Endothelial cell of umbilical vein (primary cell): ENCODE measurements around the gene ZNF423. TPM values are rescaled to one million over a fixed set of nuclear protein-coding genes. Genes with fewer than 3 reads are reported as not detected.

Experiments
- BruUV-seq: library from RNA; stranded (reverse); fragments of 400-500 nt; replicated peaks from 2 replicates; lab custom pipeline; 2021; lab: Mats Ljungman, UMichigan
- CTCF ChIA-PET: fragments of 300-600, 350-600 bp; sonication (Branson Sonifier 250); formaldehyde crosslinking; loops from one replicate; lab custom pipeline; 2021; ENCODE audit warnings: antibody characterized with exemption, inconsistent platforms; lab: Charles Lee
- POLR2A ChIA-PET: fragments of 300-600, 350-600 bp; sonication (Branson Sonifier 250); formaldehyde crosslinking; loops from one replicate; lab custom pipeline; 2021; ENCODE audit warnings: antibody characterized with exemption, inconsistent platforms; lab: Charles Lee
- DNase-seq: peaks from one replicate; pipeline ENCODE4 v3.0.0-alpha.2; 2011; ENCODE audit warnings: low read depth, low spot score
- FAIRE-seq: peaks from 2 replicates; lab custom pipeline; 2011; peaks lifted over from hg19 to GRCh38; lab: Jason Lieb, UNC
- H2AFZ ChIP-seq: 2 replicates; pipeline ENCODE4 v1.6.0; 2012; ENCODE audit warnings: low read depth, low read length, control low read depth, inconsistent platforms
- H3K27ac ChIP-seq: 2 replicates; pipeline ENCODE4 v1.5.1; 2011; ENCODE audit warnings: low read depth, mild to moderate bottlenecking, control low read depth, low read length, moderate library complexity; ENCODE audit not compliant: insufficient read depth
- H3K27me3 ChIP-seq, 2 experiments: 2 replicates each; pipeline versions ENCODE4 v1.6.0 to v1.6.1; 2011; ENCODE audit warnings: low read length in 2 of 2, mixed read lengths in 1 of 2; ENCODE audit not compliant: control insufficient read depth in 2 of 2, insufficient read depth in 2 of 2
- H3K36me3 ChIP-seq, 2 experiments: 2 replicates in 1 of 2; 3 replicates in 1 of 2; pipeline ENCODE4 v1.5.1; 2011; ENCODE audit warnings: low read length in 2 of 2, mild to moderate bottlenecking in 1 of 2, moderate library complexity in 1 of 2; ENCODE audit not compliant: control insufficient read depth in 2 of 2, insufficient read depth in 2 of 2; ENCODE audit errors: extremely low read depth in 1 of 2
- H3K4me1 ChIP-seq: 3 replicates; pipeline ENCODE4 v1.5.1; 2011; ENCODE audit warnings: mild to moderate bottlenecking, low read length; ENCODE audit not compliant: control insufficient read depth, insufficient read depth; ENCODE audit errors: extremely low read depth
- H3K4me2 ChIP-seq: 2 replicates; pipeline ENCODE4 v1.6.1; 2011; ENCODE audit warnings: low read length, control low read depth, mixed read lengths; ENCODE audit not compliant: insufficient read depth
- H3K4me3 ChIP-seq, 3 experiments: fragments of 200-600 bp in 1 of 3; sonication (generic), shearing (Covaris generic) in 1 of 3; replicated peaks in 1 of 3; 2 replicates each; pipeline ENCODE4 v1.5.1; 2011 to 2016; ENCODE audit warnings: control low read depth in 3 of 3, low read length in 3 of 3, mild to moderate bottlenecking in 2 of 3, inconsistent platforms in 1 of 3, low read depth in 1 of 3, moderate library complexity in 1 of 3; ENCODE audit not compliant: insufficient read depth in 1 of 3
- H3K79me2 ChIP-seq: 2 replicates; pipeline ENCODE4 v1.6.0; 2012; ENCODE audit warnings: low read length, inconsistent platforms; ENCODE audit not compliant: control insufficient read depth, insufficient read depth
- H3K9ac ChIP-seq: replicated peaks from 2 replicates; pipeline ENCODE3; 2011; ENCODE audit warnings: low read length, control low read depth; ENCODE audit not compliant: insufficient read depth; ENCODE audit errors: extremely low read depth
- H3K9me1 ChIP-seq: replicated peaks from 3 replicates; pipeline ENCODE4 v1.6.0; 2011; ENCODE audit warnings: mild to moderate bottlenecking, low read length; ENCODE audit not compliant: control insufficient read depth, insufficient read depth; ENCODE audit errors: extremely low read depth
- H3K9me3 ChIP-seq: replicated peaks from 2 replicates; pipeline ENCODE4 v1.5.1; 2012; ENCODE audit warnings: low read length, inconsistent platforms; ENCODE audit not compliant: control insufficient read depth, insufficient read depth
- H4K20me1 ChIP-seq: replicated peaks from 2 replicates; pipeline ENCODE3; 2011; ENCODE audit warnings: mild to moderate bottlenecking, low read length; ENCODE audit not compliant: control insufficient read depth, insufficient read depth; ENCODE audit errors: extremely low read depth
- CTCF ChIP-seq, 2 donors: IDR thresholded peaks; 1 replicate in 1 of 2; 2 replicates in 1 of 2; pipeline ENCODE4 v1.5.1; 2011; ENCODE audit warnings: low read length in 2 of 2, mild to moderate bottlenecking in 2 of 2, moderate library complexity in 2 of 2, control low read depth in 1 of 2, inconsistent platforms in 1 of 2, low read depth in 1 of 2; ENCODE audit not compliant: insufficient read depth in 1 of 2; ENCODE audit errors: extremely low read depth in 1 of 2
- EZH2 ChIP-seq: IDR thresholded peaks from 2 replicates; pipeline ENCODE4 v1.6.1; 2012; ENCODE audit warnings: borderline replicate concordance, low read depth, mild to moderate bottlenecking, moderate library complexity, low read length, inconsistent platforms; ENCODE audit not compliant: severe bottlenecking
- FOS ChIP-seq: IDR thresholded peaks from 2 replicates; pipeline ENCODE4 v1.6.1; 2011; ENCODE audit warnings: mild to moderate bottlenecking, low read length, moderate library complexity, borderline replicate concordance; ENCODE audit not compliant: insufficient read depth
- GATA2 ChIP-seq: IDR thresholded peaks from 2 replicates; pipeline ENCODE4 v1.7.0; 2011; ENCODE audit warnings: low read depth, mild to moderate bottlenecking, moderate library complexity, mixed read lengths, low read length; ENCODE audit not compliant: insufficient read length, insufficient read depth
- JUN ChIP-seq: IDR thresholded peaks from 2 replicates; pipeline ENCODE4 v1.6.1; 2011; ENCODE audit warnings: borderline replicate concordance, low read depth; ENCODE audit not compliant: insufficient read length, insufficient read depth
- MAX ChIP-seq: IDR thresholded peaks from 2 replicates; pipeline ENCODE4 v1.6.1; 2011; ENCODE audit not compliant: insufficient read depth, insufficient read length
- MYC ChIP-seq: IDR thresholded peaks from one replicate; pipeline ENCODE4 v1.6.1; 2011; ENCODE audit warnings: mild to moderate bottlenecking, low read depth, low read length
- POLR2A ChIP-seq: IDR thresholded peaks from 2 replicates; pipeline ENCODE4 v1.6.1; 2012; ENCODE audit warnings: low read depth, mild to moderate bottlenecking, control low read depth, low read length
- POLR2AphosphoS5 ChIP-seq: IDR thresholded peaks from 2 replicates; pipeline ENCODE4 v1.6.1; 2012; ENCODE audit warnings: low read depth, mild to moderate bottlenecking, control low read depth, low read length, moderate library complexity; ENCODE audit not compliant: insufficient read depth
- dilution Hi-C: fragments of 300-500 bp; cut with MboI; formaldehyde crosslinking; loops from one replicate; pipeline ENCODE4 v1.15.0; 2019; ENCODE audit warnings: low sequenced_read_pairs; ENCODE audit not compliant: extremely low pct_ligation_motif_present
- intact Hi-C: fragments of 100-400 bp; cut with micrococcal nuclease; formaldehyde crosslinking; loops from one replicate; pipeline ENCODE4 v1.10.0; 2022
- polyA plus RNA-seq, 4 experiments: library from polyadenylated mRNA; depleted of rRNA in 3 of 4; stranded (reverse) in 3 of 4; unstranded in 1 of 4; fragments of >200 nt; gene quantifications; 2 replicates each; pipeline versions ENCODE4 v1.2.1 to v1.2.3, GENCODE V29; 2011 to 2012; ENCODE audit warnings: missing spikeins in 1 of 4
- total RNA-seq: library from RNA; stranded (reverse); gene quantifications from 2 replicates; pipeline ENCODE4 v1.2.3, GENCODE V29; 2021

ZNF423 gene
- total and polyA plus RNA-seq, 2 donors (not counting 3 experiments of a cell fraction or from before 2014, with no cell fraction given), result 2.2 to 8.1 TPM

GRCh38 chr16:49884033-49885015 lies 28.4 kb upstream of the ZNF423 start:
- dilution Hi-C loops, result no loop called here
- Histone ChIP-seq H2AFZ (no peak overlapping the region), H3K79me2 (no peaks in the 10 kb centered on the region), H3K27me3 (no peaks in the 10 kb centered on the region), H3K4me3 (no peak overlapping the region), H3K9me1 (no peaks in the 10 kb centered on the region), H3K4me2 (no peak overlapping the region), H3K9ac (no peak overlapping the region), H3K36me3 (no peaks in the 10 kb centered on the region), H3K27ac (no peak overlapping the region), H3K9me3 (no peaks in the 10 kb centered on the region), H4K20me1 (no peaks in the 10 kb centered on the region), H3K4me1 (no peaks in the 10 kb centered on the region)
- intact Hi-C loops, result no loop called here
- ChIA-PET POLR2A (no interaction called here), CTCF (interaction anchor here (1.4 kb wide), 1 partner anchor 8 kb away, joined by 7 read pairs; no protein-coding TSS in a partner anchor)
- FAIRE-seq, result no peak
- TF ChIP-seq POLR2A, result no peak
- no peak for DNase-seq
- BruUV-seq, result no TSS peak

GRCh38 chr16:49883076-49884014 lies 27.4 kb upstream of the ZNF423 start:
- DNase-seq (no peak), FAIRE-seq (no peak)
- ChIA-PET CTCF (no interaction called here), POLR2A (no interaction called here)
- intact Hi-C loops, result no loop called here
- Histone ChIP-seq H3K9me3 (no peaks in the 10 kb centered on the region), H2AFZ (no peak overlapping the region), H3K4me1 (no peaks in the 10 kb centered on the region), H3K79me2 (no peaks in the 10 kb centered on the region), H3K9me1 (no peaks in the 10 kb centered on the region), H3K36me3 (no peaks in the 10 kb centered on the region), H3K4me2 (no peak overlapping the region), H3K27ac (no peak overlapping the region), H3K27me3 (no peaks in the 10 kb centered on the region), H4K20me1 (no peaks in the 10 kb centered on the region), H3K4me3 (no peak overlapping the region), H3K9ac (no peak overlapping the region)
- dilution Hi-C loops, result no loop called here
- TF ChIP-seq MYC, result no peak
- TF ChIP-seq MAX, result no peak
- TF ChIP-seq CTCF (IDR thresholded peaks at IDR 0.05; ENCODE audit: extremely low read depth in 1 of 2, insufficient read depth in 1 of 2, low read depth in 1 of 2, low read length in 2 of 2), result no peak
- TF ChIP-seq POLR2A, result no peak
- TF ChIP-seq FOS, result no peak
- no peak for TF ChIP-seq EZH2
- no peak for TF ChIP-seq GATA2
- TF ChIP-seq JUN, result no peak
- no peak for TF ChIP-seq POLR2AphosphoS5
- BruUV-seq, result no TSS peak
